IMR-90 (cell line): ENCODE measurements around the gene GIPR. TPM values are rescaled to one million over a fixed set of nuclear protein-coding genes. Genes with fewer than 3 reads are reported as not detected.

Source experiments
- ATAC-seq: fragments of 200-7000 bp; cut with Tn5 transposase; 2 replicates; pipeline ENCODE4 v1.9.1; 2020; ENCODE audit warnings: low read depth, mild to moderate bottlenecking, moderate library complexity
- BruUV-seq: library from RNA; stranded (reverse); fragments of 400-500 nt; replicated peaks from 2 replicates; lab custom pipeline; 2021; lab: Mats Ljungman, UMichigan
- CTCF ChIA-PET: fragments of 300-600 bp; formaldehyde crosslinking; extraction: SDS; loops from one replicate; lab custom pipeline; 2021; ENCODE audit warnings: antibody characterized with exemption; lab: Yijun Ruan, JAX
- POLR2A ChIA-PET: fragments of 300-600 bp; sonication (Branson Sonifier 250); formaldehyde crosslinking; loops from one replicate; lab custom pipeline; 2022; ENCODE audit warnings: antibody characterized with exemption; ENCODE audit not compliant: unreplicated experiment; lab: Charles Lee
- DNase-seq: peaks from one replicate; pipeline ENCODE4 v3.0.0; 2013
- H2AFZ ChIP-seq: replicated peaks from 2 replicates; pipeline ENCODE3; 2013; ENCODE audit warnings: low read length, mild to moderate bottlenecking; ENCODE audit not compliant: poor library complexity
- H2AK5ac ChIP-seq: 2 replicates; pipeline ENCODE4 v1.6.1; 2013; ENCODE audit warnings: low read depth, low read length, inconsistent platforms
- H2AK9ac ChIP-seq: replicated peaks from 2 replicates; pipeline ENCODE3; 2013; ENCODE audit warnings: mild to moderate bottlenecking, low read depth, low read length, moderate library complexity; ENCODE audit not compliant: poor library complexity
- H2BK120ac ChIP-seq: 2 replicates; pipeline ENCODE4 v1.6.1; 2013; ENCODE audit warnings: low read depth, low read length, inconsistent platforms
- H2BK15ac ChIP-seq: 3 replicates; pipeline ENCODE4 v1.6.1; 2013; ENCODE audit warnings: low read depth, low read length, inconsistent platforms
- H2BK20ac ChIP-seq: 2 replicates; pipeline ENCODE4 v1.6.1; 2013; ENCODE audit warnings: low read depth, mild to moderate bottlenecking, inconsistent platforms, low read length, moderate library complexity
- H2BK5ac ChIP-seq: 2 replicates; pipeline ENCODE4 v1.6.1; 2013; ENCODE audit warnings: mild to moderate bottlenecking, low read depth, low read length, inconsistent platforms; ENCODE audit not compliant: poor library complexity, severe bottlenecking
- H3K14ac ChIP-seq: replicated peaks from 2 replicates; pipeline ENCODE4 v1.6.1; 2013; ENCODE audit warnings: low read depth, low read length, inconsistent platforms
- H3K18ac ChIP-seq: 2 replicates; pipeline ENCODE4 v1.6.1; 2013; ENCODE audit warnings: low read depth, low read length, control low read depth
- H3K23ac ChIP-seq: 2 replicates; pipeline ENCODE4 v1.6.1; 2013; ENCODE audit warnings: low read depth, low read length, inconsistent platforms
- H3K27ac ChIP-seq: 2 replicates; pipeline ENCODE4 v1.5.1; 2013; ENCODE audit warnings: mild to moderate bottlenecking, control low read depth, low read length; ENCODE audit not compliant: insufficient read depth
- H3K27me3 ChIP-seq: 2 replicates; pipeline ENCODE4 v1.6.1; 2013; ENCODE audit warnings: low read length; ENCODE audit not compliant: control insufficient read depth, insufficient read depth
- H3K36me3 ChIP-seq: 2 replicates; pipeline ENCODE4 v1.6.1; 2013; ENCODE audit warnings: low read length, mixed read lengths; ENCODE audit not compliant: control insufficient read depth, insufficient read depth
- H3K4ac ChIP-seq: 2 replicates; pipeline ENCODE4 v1.6.1; 2013; ENCODE audit warnings: low read depth, low read length, inconsistent platforms
- H3K4me1 ChIP-seq: 2 replicates; pipeline ENCODE4 v1.6.1; 2013; ENCODE audit warnings: low read length, mixed read lengths; ENCODE audit not compliant: control insufficient read depth, insufficient read depth
- H3K4me2 ChIP-seq: 2 replicates; pipeline ENCODE4 v1.6.1; 2013; ENCODE audit warnings: low read depth, mild to moderate bottlenecking, control low read depth, low read length, moderate library complexity
- H3K4me3 ChIP-seq: 2 replicates; pipeline ENCODE4 v1.5.1; 2013; ENCODE audit warnings: low read depth, mild to moderate bottlenecking, control low read depth, low read length, moderate library complexity; ENCODE audit not compliant: insufficient read depth
- H3K56ac ChIP-seq: 2 replicates; pipeline ENCODE4 v1.6.1; 2013; ENCODE audit warnings: low read length, inconsistent platforms; ENCODE audit not compliant: insufficient read depth; ENCODE audit errors: extremely low read depth
- H3K79me1 ChIP-seq, 2 experiments: 2 replicates each; pipeline ENCODE4 v1.6.1; 2013; ENCODE audit warnings: low read length in 2 of 2, inconsistent platforms in 1 of 2, low read depth in 1 of 2
- H3K9ac ChIP-seq: 2 replicates; pipeline ENCODE4 v1.6.1; 2013; ENCODE audit warnings: low read depth, low read length, control low read depth
- H3K9me1 ChIP-seq: 2 replicates; pipeline ENCODE4 v1.6.1; 2013; ENCODE audit warnings: low read length, inconsistent platforms; ENCODE audit not compliant: insufficient read depth
- H3K9me3 ChIP-seq: 2 replicates; pipeline ENCODE4 v1.6.1; 2013; ENCODE audit warnings: low read length; ENCODE audit not compliant: control insufficient read depth, insufficient read depth
- H4K20me1 ChIP-seq: 2 replicates; pipeline ENCODE4 v1.6.1; 2013; ENCODE audit warnings: low read length, inconsistent platforms; ENCODE audit not compliant: insufficient read depth
- H4K5ac ChIP-seq: 2 replicates; pipeline ENCODE4 v1.6.1; 2013; ENCODE audit warnings: mild to moderate bottlenecking, low read depth, low read length, control low read depth
- H4K8ac ChIP-seq, 2 experiments: 2 replicates each; pipeline ENCODE4 v1.6.1; 2013; ENCODE audit warnings: low read depth in 2 of 2, low read length in 2 of 2, control low read depth in 1 of 2, inconsistent platforms in 1 of 2
- H4K91ac ChIP-seq: 2 replicates; pipeline ENCODE4 v1.6.1; 2013; ENCODE audit warnings: low read depth, low read length, inconsistent platforms; ENCODE audit not compliant: insufficient read depth
- BHLHE40 ChIP-seq: fragments of 150-350 bp; IDR thresholded peaks from 2 replicates; pipeline ENCODE4 v1.6.1; 2016; ENCODE audit warnings: mild to moderate bottlenecking, low read depth, low read length
- CEBPB ChIP-seq: IDR thresholded peaks from 2 replicates; pipeline ENCODE4 v1.6.1; 2012; ENCODE audit warnings: low read depth, low read length, improper control_type of control experiment
- CHD1 ChIP-seq: IDR thresholded peaks from 2 replicates; pipeline ENCODE4 v1.6.1; 2012; ENCODE audit warnings: low read depth, low read length, improper control_type of control experiment
- FOS ChIP-seq: fragments of 150-350 bp; IDR thresholded peaks from 2 replicates; pipeline ENCODE4 v1.6.1; 2016; ENCODE audit warnings: low read depth, low read length
- MAFK ChIP-seq: IDR thresholded peaks from 2 replicates; pipeline ENCODE4 v1.6.1; 2012; ENCODE audit warnings: low read depth, low read length, improper control_type of control experiment
- MAZ ChIP-seq: IDR thresholded peaks from 2 replicates; pipeline ENCODE4 v1.6.1; 2012; ENCODE audit warnings: low read depth, mild to moderate bottlenecking, low read length, improper control_type of control experiment, moderate library complexity, borderline replicate concordance
- MXI1 ChIP-seq: IDR thresholded peaks from 2 replicates; pipeline ENCODE4 v1.6.1; 2012; ENCODE audit warnings: low read depth, mild to moderate bottlenecking, low read length, moderate library complexity, borderline replicate concordance
- NFE2L2 ChIP-seq: fragments of 150-350 bp; IDR thresholded peaks from 2 replicates; pipeline ENCODE4 v1.6.1; 2016; ENCODE audit warnings: low read depth, mild to moderate bottlenecking, low read length
- POLR2A ChIP-seq: IDR thresholded peaks from 2 replicates; pipeline ENCODE4 v1.6.1; 2012; ENCODE audit warnings: mild to moderate bottlenecking, low read depth, low read length
- RAD21 ChIP-seq: IDR thresholded peaks from 2 replicates; pipeline ENCODE4 v1.6.1; 2012; ENCODE audit warnings: low read length, improper control_type of control experiment
- RCOR1 ChIP-seq: IDR thresholded peaks from 2 replicates; pipeline ENCODE4 v1.6.1; 2012; ENCODE audit warnings: mild to moderate bottlenecking, low read length, improper control_type of control experiment; ENCODE audit not compliant: insufficient replicate concordance
- RFX5 ChIP-seq: IDR thresholded peaks from 2 replicates; pipeline ENCODE4 v1.8.0; 2012; ENCODE audit warnings: low read depth, mild to moderate bottlenecking, low read length, moderate library complexity
- SMC3 ChIP-seq: fragments of 150-350 bp; IDR thresholded peaks from 2 replicates; pipeline ENCODE4 v1.6.1; 2016; ENCODE audit warnings: low read depth, mild to moderate bottlenecking, antibody characterized with exemption, low read length, moderate library complexity
- WGBS, 2 experiments: methylation state at CpG; one replicate each; pipeline versions ENCODE4 v1.1.5 to v1.1.7; 2013; ENCODE audit warnings: missing lambda C conversion rate in 2 of 2; ENCODE audit not compliant: insufficient read length in 1 of 2; ENCODE audit errors: extremely low coverage in 2 of 2; 5-methylcytosine and 5-hydroxymethylcytosine counted together
- dilution Hi-C: fragments of 300-500 bp; cut with HindIII; formaldehyde crosslinking; loops from one replicate; pipeline ENCODE4 v1.14.3; 2018; ENCODE audit warnings: low sequenced_read_pairs; ENCODE audit not compliant: unreplicated experiment
- in situ Hi-C: fragments of 300-500 bp; cut with MboI; formaldehyde crosslinking; loops from 3 replicates; pipeline ENCODE4 v1.14.3; 2019; ENCODE audit warnings: low sequenced_read_pairs, inconsistent platforms, mixed read lengths
- intact Hi-C: fragments of 100-400 bp; cut with micrococcal nuclease; formaldehyde crosslinking; loops from 2 replicates; pipeline ENCODE4 v1.10.0; 2022
- polyA plus RNA-seq, 3 experiments: library from polyadenylated mRNA; depleted of rRNA; stranded (reverse); fragments of >200 nt; gene quantifications; 2 replicates each; pipeline ENCODE4 v1.2.3, GENCODE V29; 2012; ENCODE audit warnings: low replicate concordance in 1 of 3
- total RNA-seq: library from RNA; depleted of rRNA; stranded (reverse); fragments of >200 nt; gene quantifications from 2 replicates; pipeline ENCODE4 v1.2.3, GENCODE V29; 2012
- TF ChIP-seq, protein P1 (sequence below): conservative IDR thresholded peaks from 2 replicates; pipeline ENCODE4 v1.5.1; 2012; ENCODE audit warnings: mild to moderate bottlenecking, low read depth, low read length, improper control_type of control experiment
- TF ChIP-seq, protein P2 (sequence below): fragments of 150-350 bp; IDR thresholded peaks from 2 replicates; pipeline ENCODE4 v1.6.1; 2016; ENCODE audit warnings: low read depth, mild to moderate bottlenecking, low read length, moderate library complexity, borderline replicate concordance
- TF ChIP-seq, protein P3 (sequence below): fragments of 150-350 bp; IDR thresholded peaks from 2 replicates; pipeline ENCODE4 v1.6.1; 2017; ENCODE audit warnings: mild to moderate bottlenecking, antibody characterized with exemption, low read length, low read depth

GIPR gene
- total and polyA plus RNA-seq, 2 of the 4 experiments (the other 2 are of a cell fraction) = 0.18 to 1.2 TPM

DNA sequence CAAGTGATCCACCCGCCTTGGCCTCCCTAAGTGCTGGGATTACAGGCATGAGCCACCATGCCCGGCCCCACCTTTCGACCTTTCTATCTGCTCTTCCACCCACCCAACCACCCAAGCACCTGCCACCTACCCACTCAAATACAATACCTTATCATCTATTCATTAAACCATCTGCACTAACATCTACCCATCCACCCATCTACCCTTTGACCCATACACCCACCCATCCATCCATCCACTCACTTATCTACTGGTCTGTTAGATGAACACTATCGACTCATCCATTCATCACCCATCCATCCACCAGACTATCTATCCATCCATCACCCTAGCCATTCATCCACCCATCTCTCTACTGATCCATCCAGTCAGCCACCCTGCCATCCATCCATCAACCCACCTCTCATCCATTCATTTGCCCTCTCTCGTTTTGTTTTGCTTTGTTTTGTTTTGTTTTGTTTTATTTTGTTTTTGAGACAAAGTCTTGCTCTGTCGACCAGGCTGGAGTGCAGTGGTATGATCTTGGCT, 46.0 kb upstream of the GIPR start:
- H2BK20ac ChIP-seq = no peak overlapping the region
- H2BK5ac ChIP-seq = no peak overlapping the region
- H3K4me3 ChIP-seq = no peak overlapping the region
- intact Hi-C loops = no loop called here
- no peak overlapping the region for H3K4ac ChIP-seq
- no peak overlapping the region for H4K91ac ChIP-seq
- no peak overlapping the region for H2AFZ ChIP-seq
- in situ Hi-C loops = no loop called here
- no peak overlapping the region for H3K9ac ChIP-seq
- no peaks in the 10 kb centered on the region for H3K4me1 ChIP-seq
- H4K8ac ChIP-seq = no peak overlapping the region
- no peak overlapping the region for H3K14ac ChIP-seq
- TF ChIP-seq CHD1 (no peak), SMC3 (no peak), NFE2L2 (no peak), BHLHE40 (no peak), MAZ (no peak), MXI1 (no peak), MAFK (no peak), RCOR1 (no peak), POLR2A (no peak), RAD21 (no peak), CEBPB (no peak), RFX5 (no peak), FOS (no peak)
- TF ChIP-seq, protein P1, sequence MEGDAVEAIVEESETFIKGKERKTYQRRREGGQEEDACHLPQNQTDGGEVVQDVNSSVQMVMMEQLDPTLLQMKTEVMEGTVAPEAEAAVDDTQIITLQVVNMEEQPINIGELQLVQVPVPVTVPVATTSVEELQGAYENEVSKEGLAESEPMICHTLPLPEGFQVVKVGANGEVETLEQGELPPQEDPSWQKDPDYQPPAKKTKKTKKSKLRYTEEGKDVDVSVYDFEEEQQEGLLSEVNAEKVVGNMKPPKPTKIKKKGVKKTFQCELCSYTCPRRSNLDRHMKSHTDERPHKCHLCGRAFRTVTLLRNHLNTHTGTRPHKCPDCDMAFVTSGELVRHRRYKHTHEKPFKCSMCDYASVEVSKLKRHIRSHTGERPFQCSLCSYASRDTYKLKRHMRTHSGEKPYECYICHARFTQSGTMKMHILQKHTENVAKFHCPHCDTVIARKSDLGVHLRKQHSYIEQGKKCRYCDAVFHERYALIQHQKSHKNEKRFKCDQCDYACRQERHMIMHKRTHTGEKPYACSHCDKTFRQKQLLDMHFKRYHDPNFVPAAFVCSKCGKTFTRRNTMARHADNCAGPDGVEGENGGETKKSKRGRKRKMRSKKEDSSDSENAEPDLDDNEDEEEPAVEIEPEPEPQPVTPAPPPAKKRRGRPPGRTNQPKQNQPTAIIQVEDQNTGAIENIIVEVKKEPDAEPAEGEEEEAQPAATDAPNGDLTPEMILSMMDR = no peak
- TF ChIP-seq, protein P2, sequence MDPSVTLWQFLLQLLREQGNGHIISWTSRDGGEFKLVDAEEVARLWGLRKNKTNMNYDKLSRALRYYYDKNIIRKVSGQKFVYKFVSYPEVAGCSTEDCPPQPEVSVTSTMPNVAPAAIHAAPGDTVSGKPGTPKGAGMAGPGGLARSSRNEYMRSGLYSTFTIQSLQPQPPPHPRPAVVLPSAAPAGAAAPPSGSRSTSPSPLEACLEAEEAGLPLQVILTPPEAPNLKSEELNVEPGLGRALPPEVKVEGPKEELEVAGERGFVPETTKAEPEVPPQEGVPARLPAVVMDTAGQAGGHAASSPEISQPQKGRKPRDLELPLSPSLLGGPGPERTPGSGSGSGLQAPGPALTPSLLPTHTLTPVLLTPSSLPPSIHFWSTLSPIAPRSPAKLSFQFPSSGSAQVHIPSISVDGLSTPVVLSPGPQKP = no peak
- TF ChIP-seq, protein P3, sequence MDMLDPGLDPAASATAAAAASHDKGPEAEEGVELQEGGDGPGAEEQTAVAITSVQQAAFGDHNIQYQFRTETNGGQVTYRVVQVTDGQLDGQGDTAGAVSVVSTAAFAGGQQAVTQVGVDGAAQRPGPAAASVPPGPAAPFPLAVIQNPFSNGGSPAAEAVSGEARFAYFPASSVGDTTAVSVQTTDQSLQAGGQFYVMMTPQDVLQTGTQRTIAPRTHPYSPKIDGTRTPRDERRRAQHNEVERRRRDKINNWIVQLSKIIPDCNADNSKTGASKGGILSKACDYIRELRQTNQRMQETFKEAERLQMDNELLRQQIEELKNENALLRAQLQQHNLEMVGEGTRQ = no peak
- no peak overlapping the region for H2BK120ac ChIP-seq
- no peak overlapping the region for H4K5ac ChIP-seq
- ChIA-PET CTCF (no interaction called here), POLR2A (no interaction called here)
- ATAC-seq = no peak
- no peaks in the 10 kb centered on the region for H3K27me3 ChIP-seq
- WGBS, 2 experiments = 85% methylated on average over 5 of the region's 6 CpGs; no CpG with 5 or more reads in 1 of the 2 experiments
- no peak overlapping the region for H2BK15ac ChIP-seq
- dilution Hi-C loops = no loop called here
- no peak overlapping the region for H3K23ac ChIP-seq
- H2AK5ac ChIP-seq = no peak overlapping the region
- H3K9me1 ChIP-seq = peaks cover 3% of the 10 kb centered on the region; the same call in 1 of the 2 replicates
- no peaks in the 10 kb centered on the region; the same call in 1 of the 2 replicates for H4K20me1 ChIP-seq
- no peak overlapping the region for H3K27ac ChIP-seq
- no peak overlapping the region for H3K18ac ChIP-seq
- no peaks in the 10 kb centered on the region; a peak in 1 of 4 replicates for H3K79me1 ChIP-seq
- H3K56ac ChIP-seq = no peak overlapping the region
- no peak overlapping the region for H2AK9ac ChIP-seq
- H3K4me2 ChIP-seq = no peak overlapping the region
- DNase-seq = no peak
- no peaks in the 10 kb centered on the region for H3K9me3 ChIP-seq
- BruUV-seq = no TSS peak
- peaks cover 48% of the 10 kb centered on the region for H3K36me3 ChIP-seq
